DOHH2 (cell line): Measurements from ENCODE around the gene HMGCS1.

ENCODE experiments used
- H3F3A ChIP-seq: fragments of 200-600 bp; sonication (generic), shearing (Covaris generic); 2 replicates; pipeline ENCODE4 v1.6.0; 2016; ENCODE audit warnings: antibody characterized with exemption, mild to moderate bottlenecking; ENCODE audit not compliant: control insufficient read depth, insufficient read depth
- H3K27ac ChIP-seq: fragments of 200-600 bp; sonication (generic); 2 replicates; pipeline ENCODE4 v1.5.1; 2014; ENCODE audit warnings: low read depth, mild to moderate bottlenecking, low read length, moderate library complexity
- H3K27me3 ChIP-seq: fragments of 200-600 bp; sonication (generic); 2 replicates; pipeline ENCODE4 v1.6.1; 2014; ENCODE audit warnings: mild to moderate bottlenecking, low read length, mixed read lengths; ENCODE audit not compliant: control insufficient read depth
- H3K36me3 ChIP-seq: fragments of 200-600 bp; sonication (generic); 2 replicates; pipeline ENCODE4 v1.6.1; 2014; ENCODE audit warnings: mild to moderate bottlenecking, low read length, moderate library complexity, mixed read lengths; ENCODE audit not compliant: control insufficient read depth
- H3K4me1 ChIP-seq: fragments of 200-600 bp; sonication (generic); 2 replicates; pipeline ENCODE4 v1.6.1; 2014; ENCODE audit warnings: mild to moderate bottlenecking, low read length, mixed read lengths; ENCODE audit not compliant: control insufficient read depth
- H3K4me2 ChIP-seq: fragments of 200-600 bp; sonication (generic); 2 replicates; pipeline ENCODE4 v1.6.0; 2014; ENCODE audit warnings: mild to moderate bottlenecking, low read length, moderate library complexity
- H3K4me3 ChIP-seq: fragments of 200-600 bp; sonication (generic); 2 replicates; pipeline ENCODE4 v1.5.1; 2014; ENCODE audit warnings: mild to moderate bottlenecking, low read length, mixed read lengths
- H3K79me2 ChIP-seq: fragments of 200-600 bp; sonication (generic); 2 replicates; pipeline ENCODE4 v1.6.1; 2014; ENCODE audit warnings: mild to moderate bottlenecking, low read length, mixed read lengths; ENCODE audit not compliant: control insufficient read depth
- H3K9me2 ChIP-seq: fragments of 200-600 bp; sonication (generic); replicated peaks from 2 replicates; pipeline ENCODE4 v1.6.1; 2014; ENCODE audit warnings: mild to moderate bottlenecking, low read length, mixed read lengths; ENCODE audit not compliant: control insufficient read depth
- H3K9me3 ChIP-seq: fragments of 200-600 bp; sonication (generic); 2 replicates; pipeline ENCODE4 v1.6.1; 2014; ENCODE audit warnings: antibody characterized with exemption, low read length, mixed read lengths; ENCODE audit not compliant: control insufficient read depth, insufficient read depth
- H4K20me1 ChIP-seq: fragments of 200-600 bp; sonication (generic); 2 replicates; pipeline ENCODE4 v1.6.0; 2014; ENCODE audit warnings: low read depth, mild to moderate bottlenecking, antibody characterized with exemption, low read length, moderate library complexity; ENCODE audit not compliant: control insufficient read depth, insufficient read depth
- EZH2phosphoT487 ChIP-seq: fragments of 200-600 bp; sonication (generic); IDR thresholded peaks from 2 replicates; pipeline ENCODE4 v1.6.1; 2017; ENCODE audit warnings: borderline replicate concordance, mild to moderate bottlenecking, antibody characterized with exemption, low read length, moderate library complexity, mixed read lengths
- TF ChIP-seq, protein P1 (sequence below): fragments of 200-600 bp; sonication (generic); IDR thresholded peaks from one replicate; pipeline ENCODE4 v1.5.1; 2014; ENCODE audit warnings: antibody characterized with exemption, mild to moderate bottlenecking, low read depth, low read length; ENCODE audit not compliant: poor library complexity, severe bottlenecking

The HMGCS1 gene

DNA sequence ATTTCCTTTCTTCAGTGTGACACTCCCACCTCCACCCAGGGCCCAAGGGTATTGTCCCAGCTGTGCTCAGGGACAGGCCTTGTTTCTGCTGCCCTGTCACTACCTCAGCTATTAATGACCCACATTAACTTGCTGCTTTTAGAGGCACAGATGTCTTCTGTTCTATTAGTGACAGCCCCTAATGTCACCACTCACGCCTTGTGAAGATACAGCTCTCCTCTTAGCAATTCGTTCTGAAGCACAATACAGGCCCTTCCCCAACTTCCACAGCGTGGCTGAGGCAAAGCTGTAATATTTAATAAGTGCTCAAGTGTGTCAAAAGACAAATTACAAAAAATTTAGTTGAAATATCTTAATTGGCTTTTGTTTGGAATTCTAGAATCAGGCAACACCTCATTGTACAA is 44.7 kb upstream of the HMGCS1 start:
- TF ChIP-seq, protein P1, sequence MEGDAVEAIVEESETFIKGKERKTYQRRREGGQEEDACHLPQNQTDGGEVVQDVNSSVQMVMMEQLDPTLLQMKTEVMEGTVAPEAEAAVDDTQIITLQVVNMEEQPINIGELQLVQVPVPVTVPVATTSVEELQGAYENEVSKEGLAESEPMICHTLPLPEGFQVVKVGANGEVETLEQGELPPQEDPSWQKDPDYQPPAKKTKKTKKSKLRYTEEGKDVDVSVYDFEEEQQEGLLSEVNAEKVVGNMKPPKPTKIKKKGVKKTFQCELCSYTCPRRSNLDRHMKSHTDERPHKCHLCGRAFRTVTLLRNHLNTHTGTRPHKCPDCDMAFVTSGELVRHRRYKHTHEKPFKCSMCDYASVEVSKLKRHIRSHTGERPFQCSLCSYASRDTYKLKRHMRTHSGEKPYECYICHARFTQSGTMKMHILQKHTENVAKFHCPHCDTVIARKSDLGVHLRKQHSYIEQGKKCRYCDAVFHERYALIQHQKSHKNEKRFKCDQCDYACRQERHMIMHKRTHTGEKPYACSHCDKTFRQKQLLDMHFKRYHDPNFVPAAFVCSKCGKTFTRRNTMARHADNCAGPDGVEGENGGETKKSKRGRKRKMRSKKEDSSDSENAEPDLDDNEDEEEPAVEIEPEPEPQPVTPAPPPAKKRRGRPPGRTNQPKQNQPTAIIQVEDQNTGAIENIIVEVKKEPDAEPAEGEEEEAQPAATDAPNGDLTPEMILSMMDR: no peak
- TF ChIP-seq EZH2phosphoT487: no peak
- Histone ChIP-seq H3F3A (no peaks in the 10 kb centered on the region), H3K27ac (no peak overlapping the region), H3K9me3 (peaks cover 3% of the 10 kb centered on the region; the same call in 1 of the 2 replicates), H3K9me2 (no peaks in the 10 kb centered on the region), H3K4me2 (no peak overlapping the region), H4K20me1 (no peaks in the 10 kb centered on the region), H3K4me3 (no peak overlapping the region), H3K27me3 (no peaks in the 10 kb centered on the region), H3K36me3 (no peaks in the 10 kb centered on the region), H3K79me2 (no peaks in the 10 kb centered on the region), H3K4me1 (no peaks in the 10 kb centered on the region)

DNA sequence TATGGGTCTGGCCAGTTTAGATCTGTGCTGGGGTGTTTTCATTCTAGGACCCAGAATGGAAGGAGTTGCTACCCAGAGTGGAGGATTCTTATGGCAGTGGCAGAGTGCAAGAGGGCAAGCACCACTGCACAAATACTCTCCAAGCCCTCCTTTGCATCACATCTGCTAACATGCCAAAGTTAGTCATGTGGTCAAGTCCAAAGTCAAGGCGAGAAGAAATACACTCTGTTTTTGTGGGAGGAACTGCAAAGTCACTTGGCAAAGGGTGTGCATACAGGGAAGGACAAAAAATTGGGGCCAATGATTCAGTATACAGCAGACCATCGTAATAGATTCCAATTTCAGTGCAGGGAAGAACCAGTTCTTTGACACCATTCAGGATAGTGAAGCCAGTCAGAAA is 43.9 kb upstream of the HMGCS1 start:
- Histone ChIP-seq H3K27me3 (no peaks in the 10 kb centered on the region), H3K9me3 (peaks cover 3% of the 10 kb centered on the region; the same call in 1 of the 2 replicates), H3K9me2 (no peaks in the 10 kb centered on the region), H4K20me1 (no peaks in the 10 kb centered on the region), H3K4me3 (no peak overlapping the region), H3K79me2 (no peaks in the 10 kb centered on the region), H3K4me2 (no peak overlapping the region), H3K36me3 (no peaks in the 10 kb centered on the region), H3K27ac (no peak overlapping the region), H3F3A (no peaks in the 10 kb centered on the region), H3K4me1 (no peaks in the 10 kb centered on the region)
- TF ChIP-seq, protein P1: no peak
- no peak for TF ChIP-seq EZH2phosphoT487

- Histone ChIP-seq H3K9me2 (no peaks in the 10 kb centered on the region), H3K4me2 (no peak overlapping the region), H3K36me3 (no peaks in the 10 kb centered on the region)
These were observed 41.6 kb upstream of the HMGCS1 start for GRCh38 chr5:43354774-43355173.

More at GRCh38 chr5:43354774-43355173, 41.6 kb upstream of the HMGCS1 start:
- no peak overlapping the region for H3K27ac ChIP-seq
- H3K79me2 ChIP-seq: no peaks in the 10 kb centered on the region
- no peaks in the 10 kb centered on the region for H3F3A ChIP-seq
- H4K20me1 ChIP-seq: no peaks in the 10 kb centered on the region
- H3K9me3 ChIP-seq: peaks cover 3% of the 10 kb centered on the region; the same call in 1 of the 2 replicates
- TF ChIP-seq, protein P1: no peak
- TF ChIP-seq EZH2phosphoT487: no peak
- peaks cover 5% of the 10 kb centered on the region; the same call in 1 of the 2 replicates for H3K27me3 ChIP-seq
- no peak overlapping the region for H3K4me3 ChIP-seq
- H3K4me1 ChIP-seq: no peaks in the 10 kb centered on the region
